ENCODE data around the gene NEO1.
A peak's percentile ranks its signal among the peaks of the same experiment; 100 is the strongest.

Gene NEO1

DNA sequence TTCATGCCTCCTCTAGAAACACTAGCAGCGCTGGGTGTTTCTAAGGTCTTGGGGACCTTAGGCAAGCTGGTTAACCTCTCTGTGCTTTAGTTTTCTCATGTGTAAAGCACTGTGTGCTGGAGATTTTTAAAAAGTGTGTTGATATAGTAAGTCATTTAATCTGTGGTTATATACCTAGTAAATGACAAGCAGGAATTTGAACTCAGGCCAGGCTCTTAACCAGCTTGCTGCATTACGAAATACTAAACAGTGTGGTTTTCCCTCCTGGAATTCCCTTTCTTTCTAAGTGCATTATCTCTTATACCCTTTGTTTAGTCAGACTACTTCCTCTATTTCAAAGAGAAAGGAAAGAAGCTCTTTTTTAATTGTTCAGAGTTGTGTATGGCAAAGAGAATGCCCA is 26.5 kb downstream of the NEO1 start:
- DNase-seq (ENCODE audit: low spot score) = no peak

DNA sequence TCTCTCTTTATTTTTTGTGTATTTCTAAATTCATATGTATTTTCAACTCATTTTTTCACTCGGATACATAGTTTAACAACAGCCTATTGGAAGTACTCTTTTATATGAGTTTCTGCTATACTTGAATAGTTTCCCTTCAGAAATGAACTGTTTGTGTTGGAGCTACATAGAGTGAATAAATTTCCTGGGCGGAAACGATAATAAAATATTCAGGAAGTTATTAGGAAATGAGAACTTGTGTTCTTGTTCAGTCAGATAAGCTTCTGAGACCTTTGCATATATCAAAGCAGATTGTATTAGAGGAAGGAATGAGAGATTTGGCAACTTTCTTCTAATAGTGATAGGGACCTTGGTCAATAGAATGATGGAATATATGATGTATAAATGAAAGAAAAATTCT is 27.3 kb downstream of the NEO1 start:
- DNase-seq (ENCODE audit: low spot score) = no peak

DNA sequence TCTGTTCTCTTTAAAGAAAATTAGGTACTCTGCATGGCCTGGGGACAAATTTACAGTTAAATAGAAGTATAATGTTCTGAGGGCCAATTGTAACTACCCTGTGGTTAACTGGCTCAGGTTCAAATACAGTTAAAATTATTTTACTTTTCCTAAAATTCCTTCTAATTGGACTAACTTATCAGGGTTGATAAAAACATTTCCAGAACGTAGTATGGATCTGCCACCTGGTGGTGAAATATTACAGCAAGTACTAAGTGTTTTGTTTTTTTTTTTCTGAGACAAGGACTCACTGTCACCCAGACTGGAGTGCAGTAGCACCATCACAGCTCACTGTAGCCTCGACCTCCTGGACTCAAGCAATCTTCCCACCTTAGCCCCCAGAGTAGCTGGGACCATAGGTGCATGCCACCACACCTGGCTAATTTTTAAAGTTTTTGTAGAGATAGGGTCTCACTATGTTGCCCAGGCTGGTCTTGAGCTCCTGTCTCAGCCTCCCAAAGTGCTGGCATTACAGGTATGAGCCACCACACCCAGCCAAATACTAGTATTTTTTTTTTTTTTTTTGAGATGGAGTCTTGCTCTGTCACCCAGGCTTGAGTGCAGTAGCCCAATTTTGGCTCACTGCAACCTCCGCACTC is 29.2 kb downstream of the NEO1 start:
- peak; percentile 20 for DNase-seq (ENCODE audit: low spot score)

DNA sequence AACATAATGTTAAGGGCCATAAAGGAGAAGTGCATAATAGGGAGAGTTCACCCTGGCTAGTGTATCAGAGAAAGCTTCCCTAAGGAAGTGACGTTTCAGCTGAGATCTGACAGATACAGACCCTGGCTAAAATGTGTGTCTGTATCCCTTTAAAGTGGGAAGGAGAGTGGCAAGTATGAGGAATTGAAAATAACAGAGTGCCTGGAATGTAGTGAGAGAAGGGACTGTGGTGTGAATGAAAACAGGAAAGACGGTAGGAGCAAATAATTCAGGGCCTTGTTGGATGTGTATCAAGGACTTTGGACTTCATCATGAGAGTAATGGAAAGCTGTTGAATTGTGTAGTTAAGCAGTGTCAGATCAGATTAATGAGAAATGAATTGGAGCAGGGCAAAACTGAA is 30.5 kb downstream of the NEO1 start:
- DNase-seq (ENCODE audit: low spot score) = no peak

DNA sequence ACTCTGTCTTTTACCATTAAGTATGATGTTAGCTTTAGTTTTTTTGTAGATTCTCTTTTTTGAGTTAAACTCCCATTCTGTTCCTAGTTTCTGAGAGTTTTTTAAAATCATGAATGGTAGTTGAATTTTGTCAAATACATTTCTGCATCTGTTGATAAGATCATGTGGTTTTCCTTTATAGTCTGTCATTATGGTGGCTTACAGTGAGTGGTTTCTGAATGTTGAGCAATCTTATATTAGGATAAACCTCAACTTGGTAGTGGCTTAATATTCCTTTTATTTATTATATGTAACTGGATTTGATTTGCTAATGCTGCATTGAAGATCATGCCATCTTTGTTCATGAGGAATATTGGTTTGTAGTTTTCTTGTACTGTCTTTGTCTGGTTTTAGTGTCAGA is 34.8 kb downstream of the NEO1 start:
- no peak for DNase-seq (ENCODE audit: low spot score)

DNA sequence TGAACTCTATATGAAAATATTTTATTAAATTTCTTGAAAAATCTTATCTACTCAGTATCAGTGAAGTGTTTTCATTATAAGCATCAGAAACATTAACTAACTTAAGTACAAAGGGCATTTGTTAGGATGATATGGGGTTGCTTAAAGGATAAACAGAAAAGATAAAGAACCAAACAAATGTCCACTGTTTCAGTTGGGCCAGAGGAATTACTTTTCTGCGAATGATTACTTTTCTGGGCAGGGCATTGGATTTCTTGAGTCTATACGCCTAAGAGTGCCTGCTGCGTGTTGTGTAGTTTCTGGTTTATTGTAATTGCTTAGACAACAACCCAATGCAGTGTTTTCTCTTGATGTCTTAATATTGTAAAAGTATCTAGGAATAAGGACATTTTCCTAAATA is 52.8 kb downstream of the NEO1 start:
- DNase-seq (ENCODE audit: low spot score) = no peak

DNA sequence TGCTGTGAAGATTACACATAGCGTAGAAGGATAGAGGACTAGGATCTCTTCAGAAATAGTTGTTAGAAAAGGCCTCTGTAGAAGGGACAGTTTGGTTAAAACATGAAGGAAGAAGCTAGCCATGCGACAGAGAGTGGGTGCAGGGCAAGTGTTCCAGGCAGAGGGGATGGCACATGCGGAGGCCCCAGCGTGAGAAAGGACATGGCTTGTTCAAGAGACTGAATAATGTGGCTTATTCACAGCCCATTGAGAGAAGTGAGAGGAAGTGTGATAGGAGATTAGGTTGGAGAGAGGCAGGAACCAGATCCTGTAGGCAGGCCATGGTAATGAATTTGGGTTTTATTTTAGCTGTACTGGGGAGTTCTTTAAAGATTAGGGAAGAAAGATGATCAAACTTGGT is 56.4 kb downstream of the NEO1 start:
- DNase-seq (ENCODE audit: low spot score) = no peak

DNA sequence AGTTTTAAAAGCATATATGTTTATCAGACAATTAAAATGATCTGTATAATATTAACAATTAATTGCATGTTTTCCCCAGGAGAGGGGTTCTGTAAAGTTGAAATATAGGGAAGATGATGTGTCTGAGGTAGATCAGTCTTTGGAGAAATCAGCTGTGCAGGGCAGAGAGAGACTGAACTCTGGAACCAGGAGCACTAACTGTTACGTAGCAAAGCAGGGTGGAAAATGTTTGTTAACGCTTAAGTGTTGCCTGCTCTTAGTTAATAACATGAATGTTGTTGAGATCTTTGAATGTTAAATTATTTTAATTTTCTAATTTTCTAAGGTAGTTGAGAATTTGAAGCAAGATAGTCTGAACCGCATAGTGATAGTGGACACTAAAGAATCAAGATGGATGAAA is 57.5 kb downstream of the NEO1 start:
- DNase-seq (ENCODE audit: low spot score) = no peak

DNA sequence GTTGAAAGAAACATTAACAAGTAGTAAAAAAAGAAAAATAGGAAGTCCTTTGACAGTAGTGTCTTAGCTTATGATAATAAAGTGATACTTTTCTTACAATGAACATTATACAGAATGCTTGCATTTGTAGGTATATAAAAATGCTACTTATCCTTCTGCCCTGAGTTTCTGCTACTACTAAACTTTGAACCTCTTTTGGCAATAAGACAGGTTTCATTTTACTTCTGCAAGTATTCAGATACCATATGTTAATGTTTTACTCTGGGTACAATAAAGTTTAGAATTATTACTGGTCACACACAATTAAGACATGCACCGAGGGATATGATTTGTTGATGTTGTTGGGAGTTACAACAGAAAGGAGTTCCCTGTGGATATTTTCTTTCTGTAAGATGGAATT is 57.9 kb downstream of the NEO1 start:
- DNase-seq (ENCODE audit: low spot score) = no peak

DNA sequence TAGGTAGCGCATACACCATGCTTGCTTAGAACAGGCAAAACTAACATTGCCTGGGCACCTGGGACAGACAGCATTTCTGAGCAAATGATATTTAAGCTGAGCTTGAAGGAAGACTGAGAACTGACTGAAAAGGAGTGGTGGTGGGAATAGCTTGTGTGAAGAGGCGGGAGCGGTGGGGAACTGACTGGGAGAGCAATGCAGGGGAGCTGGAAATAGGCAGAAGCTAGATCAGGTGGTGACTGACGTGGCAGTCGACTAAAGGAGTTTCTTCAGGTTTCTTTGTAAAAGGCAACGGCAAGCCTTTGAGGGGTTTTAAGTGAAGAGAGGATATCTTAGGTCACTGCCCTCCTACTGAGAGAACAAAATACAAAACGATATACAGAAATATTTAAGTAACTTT is 61.8 kb downstream of the NEO1 start:
- no peak for DNase-seq (ENCODE audit: low spot score)

DNA sequence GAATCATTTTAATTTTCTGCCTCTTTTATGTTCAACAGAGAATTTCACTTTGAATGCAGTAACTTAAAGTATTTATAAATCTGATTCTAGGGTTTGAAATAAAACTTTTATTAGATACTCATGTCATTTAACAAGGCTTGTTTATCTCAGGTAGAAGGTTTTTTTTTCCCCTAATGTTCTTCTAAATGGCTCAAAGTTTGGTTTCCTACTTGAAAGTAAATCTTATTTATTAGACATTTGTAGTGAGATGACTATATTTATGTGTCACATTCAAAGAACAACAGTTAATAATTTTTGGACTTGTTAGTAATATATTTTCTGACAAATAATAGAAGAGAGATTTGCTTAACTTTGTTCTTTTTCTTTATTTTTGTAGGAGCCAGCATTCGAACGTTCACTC is 63.9 kb downstream of the NEO1 start:
- no peak for DNase-seq (ENCODE audit: low spot score)

DNA sequence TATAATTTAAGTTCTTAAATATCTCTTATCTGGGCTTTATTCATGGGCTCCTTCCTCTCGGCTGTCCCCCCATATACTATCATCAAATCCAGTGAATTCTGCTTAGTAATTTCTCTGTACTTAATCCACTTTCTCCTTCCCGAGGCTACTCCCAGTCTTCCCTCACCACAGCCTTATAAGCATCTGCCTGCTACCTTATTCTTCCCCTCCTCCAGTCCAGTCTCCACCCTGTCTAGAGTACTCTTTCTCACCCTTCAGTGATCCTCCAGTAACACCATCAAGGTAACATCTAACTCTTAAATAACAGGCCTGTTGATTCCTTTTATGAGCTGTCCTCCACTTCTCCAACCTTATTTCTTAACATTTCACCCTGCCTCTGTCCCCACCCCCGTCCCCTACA is 65.8 kb downstream of the NEO1 start:
- no peak for DNase-seq (ENCODE audit: low spot score)

DNA sequence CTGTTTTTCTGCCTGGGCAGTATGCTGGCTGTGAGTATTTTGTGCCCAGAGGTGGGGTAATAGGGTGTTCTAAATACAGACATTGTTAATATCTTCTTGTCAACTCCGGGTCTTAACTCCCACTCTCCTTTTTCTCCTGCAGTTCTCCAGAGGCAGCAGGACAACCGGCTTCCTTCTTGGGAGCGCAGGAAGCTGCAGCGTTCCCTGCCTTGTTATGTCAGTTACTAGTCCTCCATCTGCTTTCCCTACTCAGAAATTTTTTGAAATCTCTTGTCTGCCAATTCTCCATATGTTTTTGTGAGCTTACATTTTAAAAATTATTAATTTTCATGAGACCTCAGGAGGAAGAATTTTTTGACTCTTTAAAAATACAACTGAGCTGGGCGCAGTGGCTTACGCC is 67.2 kb downstream of the NEO1 start:
- DNase-seq (ENCODE audit: low spot score) = no peak

DNA sequence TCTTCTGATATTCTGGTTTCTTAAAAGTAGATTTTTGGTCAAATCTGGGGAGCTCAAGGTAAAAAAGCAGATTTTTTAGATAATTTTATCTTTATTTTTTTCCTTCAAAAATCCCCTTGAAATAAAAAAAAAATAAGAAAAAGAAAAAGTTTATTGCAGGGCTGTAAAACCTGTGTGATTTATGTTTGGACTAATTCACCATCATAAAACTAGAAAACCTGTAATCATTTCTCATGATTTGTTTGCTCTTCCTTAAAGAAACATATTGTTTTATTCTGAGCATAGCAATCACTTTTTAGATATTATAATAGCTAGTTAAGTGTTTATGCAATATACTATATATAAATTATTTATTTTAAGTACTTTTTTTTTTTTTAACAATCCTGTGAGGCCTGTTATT is 68.0 kb downstream of the NEO1 start:
- DNase-seq (ENCODE audit: low spot score) = no peak

DNA sequence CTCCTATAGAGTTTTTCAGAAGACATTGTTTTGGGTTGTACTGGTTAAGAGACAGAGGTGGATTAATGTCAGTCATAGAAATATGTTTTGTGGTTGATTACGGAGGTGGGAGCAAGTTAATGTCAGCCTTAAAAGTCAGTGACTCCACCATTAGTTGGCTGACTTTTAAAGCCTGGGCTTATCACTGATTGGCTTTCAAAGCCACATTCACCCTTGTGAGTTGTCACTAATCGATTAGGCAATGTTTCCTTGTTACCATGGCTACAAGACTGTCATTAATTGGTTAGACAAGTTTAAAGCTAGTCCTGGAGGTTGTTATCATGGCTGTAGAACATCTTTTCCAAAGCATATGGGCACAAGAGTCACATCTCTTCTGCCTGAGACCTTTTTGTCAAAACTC is 73.0 kb downstream of the NEO1 start:
- DNase-seq (ENCODE audit: low spot score) = peak; percentile 3

DNA sequence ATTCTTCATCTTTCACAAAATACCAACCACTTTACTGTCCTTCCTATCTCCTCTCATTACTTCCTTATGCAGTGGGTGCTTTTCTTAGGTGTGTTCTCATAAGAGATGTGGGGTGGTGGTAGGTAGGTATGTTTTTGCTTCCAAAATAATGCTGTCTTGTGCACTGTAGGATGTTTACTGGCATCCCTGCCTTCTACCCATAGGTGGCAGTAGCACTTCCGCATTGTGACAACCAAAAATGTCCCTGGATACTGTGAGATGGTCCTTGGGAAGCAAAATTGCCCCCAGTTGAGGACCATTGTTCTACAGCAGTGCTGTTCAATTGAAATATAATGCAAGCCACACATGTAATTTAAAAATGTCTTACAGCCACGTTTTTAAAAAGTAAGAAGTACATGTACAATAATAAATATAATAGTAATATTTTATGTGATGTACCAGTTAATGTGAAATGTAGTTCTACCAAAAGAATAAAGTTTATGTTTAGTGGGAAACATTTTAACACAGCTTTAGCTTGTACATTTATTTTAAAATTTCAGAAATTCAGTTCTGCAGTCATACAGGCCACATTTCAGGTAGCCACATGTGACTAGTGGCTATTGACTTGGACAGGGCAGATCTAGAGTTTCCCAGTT is 75.2 kb downstream of the NEO1 start:
- peak; percentile 47 for DNase-seq (ENCODE audit: low spot score)

DNA sequence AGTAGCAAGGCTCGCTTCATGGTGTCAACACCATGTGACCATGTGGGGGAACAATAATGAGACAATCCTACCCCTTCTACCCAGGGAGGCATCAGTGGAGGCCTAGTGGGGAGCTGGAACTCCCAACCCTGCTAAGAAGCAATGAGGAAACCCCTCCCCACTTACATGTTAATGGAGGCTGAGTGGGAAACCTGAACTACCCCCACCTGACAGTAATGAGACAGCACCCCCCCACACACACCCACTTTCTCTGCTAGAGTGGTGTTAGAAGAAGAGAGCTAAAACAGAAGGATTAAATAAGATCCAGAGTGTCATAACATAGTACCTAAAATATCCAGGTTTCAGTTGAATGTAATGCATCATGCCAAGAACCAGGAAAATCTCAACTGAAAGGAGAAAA is 78.6 kb downstream of the NEO1 start:
- no peak for DNase-seq (ENCODE audit: low spot score)

DNA sequence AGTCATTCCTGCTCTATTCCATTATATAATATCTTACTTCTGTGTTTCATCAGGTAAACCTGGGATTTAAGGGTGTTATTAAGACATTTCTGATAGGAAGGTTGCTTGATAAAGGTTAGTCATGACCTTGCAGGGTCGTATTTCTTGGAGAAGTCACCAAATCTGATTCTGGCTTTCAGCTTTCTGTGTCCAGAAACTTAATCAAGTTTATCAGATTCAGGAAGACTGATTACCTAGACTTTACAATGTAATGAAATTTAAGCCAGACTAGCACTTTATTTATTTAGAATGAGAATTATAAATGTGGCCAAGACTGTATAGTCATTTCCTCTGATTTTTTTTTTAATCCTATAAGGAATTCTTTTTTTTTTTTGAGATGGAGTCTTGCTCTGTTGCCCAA is 81.9 kb downstream of the NEO1 start:
- no peak for DNase-seq (ENCODE audit: low spot score)

DNA sequence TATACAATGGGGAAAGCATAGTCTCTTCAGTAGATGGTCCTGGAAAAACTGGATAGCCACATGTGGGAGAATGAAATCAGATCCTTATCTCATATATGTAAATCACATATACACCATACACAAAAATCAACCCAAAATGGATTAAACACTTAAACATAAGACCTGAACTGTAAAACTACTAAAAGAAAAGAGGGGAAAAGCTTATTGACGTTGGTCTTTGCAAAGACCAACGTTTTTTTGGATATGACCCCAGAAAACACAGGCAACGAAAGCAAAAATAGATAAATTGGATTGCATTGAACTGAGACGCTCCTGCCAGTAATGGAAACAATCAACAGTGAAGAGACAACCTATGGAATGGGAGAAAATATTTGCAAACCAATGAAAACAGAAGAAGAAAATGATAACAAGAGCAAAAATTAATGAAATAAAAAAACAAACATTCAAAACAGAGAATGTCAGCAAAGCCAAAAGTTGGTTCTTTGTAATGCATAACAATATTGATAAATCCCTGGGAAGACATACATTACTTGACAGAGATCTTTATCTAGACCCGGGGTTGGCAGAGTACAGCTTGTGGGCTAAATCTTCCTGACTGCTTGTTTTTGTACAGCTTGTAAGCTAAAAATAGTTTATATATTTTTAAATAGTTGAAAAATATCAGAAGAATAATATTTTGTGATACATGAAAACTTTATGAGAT is 86.9 kb downstream of the NEO1 start:
- no peak for DNase-seq (ENCODE audit: low spot score)

DNA sequence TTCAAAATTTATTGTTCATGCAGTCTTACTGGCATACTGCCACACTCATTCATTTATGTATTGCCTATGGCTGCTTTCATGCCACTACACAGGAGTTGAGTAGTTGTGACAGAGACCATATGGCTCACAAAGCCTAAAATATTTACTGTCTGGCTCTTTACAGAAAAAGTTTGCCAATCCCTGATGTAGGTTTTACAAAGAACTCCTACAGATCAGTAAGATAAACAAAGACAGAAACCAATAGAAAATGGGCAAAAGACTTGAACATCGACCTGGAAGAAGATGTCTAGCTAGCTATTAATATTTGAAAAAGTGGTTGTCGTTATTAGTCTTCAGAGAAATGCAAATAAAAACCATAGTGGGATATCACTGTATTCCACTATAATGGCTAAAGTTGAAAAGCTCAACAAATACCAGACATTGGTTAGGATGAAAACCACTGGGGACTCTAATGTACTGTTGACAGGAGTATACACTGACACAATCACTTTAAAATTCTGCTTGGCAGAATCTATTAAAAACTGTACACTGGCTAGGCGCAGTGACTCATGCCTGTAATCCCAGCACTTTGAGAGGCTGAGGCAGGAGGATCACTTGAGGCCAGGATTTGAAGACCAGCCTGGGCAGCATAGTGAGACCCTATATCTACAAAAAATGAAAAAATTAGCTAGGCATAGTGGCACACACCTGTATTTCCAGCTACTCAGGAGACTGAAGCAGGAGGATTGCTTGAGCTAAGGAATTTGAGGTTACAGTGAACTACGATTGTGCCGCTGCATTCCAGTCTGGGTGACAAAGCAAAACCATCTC is 87.7 kb downstream of the NEO1 start:
- DNase-seq (ENCODE audit: low spot score) = no peak

DNA sequence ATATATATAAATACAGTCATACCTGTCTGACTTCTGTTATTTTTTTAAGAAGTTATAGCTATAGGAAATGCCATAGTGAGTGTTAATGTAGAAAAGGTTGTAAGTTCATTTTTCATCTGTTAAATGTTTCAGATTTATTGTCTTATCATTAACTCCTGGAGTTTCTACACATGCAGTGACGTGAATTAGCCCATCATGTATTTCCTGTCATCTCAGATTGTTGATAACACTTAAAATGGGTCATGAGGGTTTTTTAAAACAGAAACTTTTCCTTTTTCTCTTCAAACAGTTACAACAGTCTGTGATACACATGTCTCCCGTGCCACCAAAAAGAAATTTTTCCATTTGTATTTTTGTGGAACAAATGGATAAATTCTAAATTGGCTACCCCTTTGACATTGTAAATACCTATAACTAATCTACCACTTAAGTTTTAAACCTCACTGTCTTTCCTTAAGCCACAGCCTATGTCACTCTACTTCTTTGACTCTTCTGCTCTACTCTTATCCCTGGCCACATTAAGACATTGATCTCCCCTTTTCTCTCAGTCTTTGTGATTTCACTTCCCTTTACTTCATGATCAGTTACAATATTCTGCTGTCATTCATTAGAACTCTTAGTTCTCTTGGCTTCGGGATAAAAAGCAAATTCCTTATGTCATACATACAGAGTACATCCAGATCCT is 89.1 kb downstream of the NEO1 start:
- DNase-seq (ENCODE audit: low spot score) = no peak

Data from AG08396 (cell line).